Lung (tissue), 5 donors: ENCODE measurements around the gene EHMT1. TPM values are rescaled to one million over a fixed set of nuclear protein-coding genes. Genes with fewer than 3 reads are reported as not detected.

Experiments used
- polyA plus RNA-seq, 2 donors: library from polyadenylated mRNA; stranded (reverse); fragments of 200-250 nt; gene quantifications; one replicate each; pipeline ENCODE4 v1.2.1, GENCODE V29; 2013
- small RNA-seq: library from RNA; depleted of rRNA; stranded (forward); fragments of <200 nt; gene quantifications from one replicate; pipeline ENCODE3, GENCODE V24; 2014; ENCODE audit warnings: low replicate concordance
- total RNA-seq, 2 donors: library from RNA; depleted of rRNA in 1 of 2; stranded (reverse); fragments of >200 nt in 1 of 2; gene quantifications; one replicate each; pipeline ENCODE4 v1.2.1, GENCODE V29; 2014 to 2021
- donor health status: Bipolar disorder and iron deficiency.
- donor health status: healthy.
- donor health status: DM: yes; HTN: yes; CAD: no.

EHMT1 gene
- total and polyA plus RNA-seq, 4 donors = 32.2 to 91.5 (median 58.1) TPM

Small RNA genes lying within 50 kb of the gene (small RNA-seq; reads per million reads assigned to genes)
- gene MIR602 = not detected
- not detected for gene RF00017

Other genes starting within 250 kb of the EHMT1 start
- gene EXD3, start 195.8 kb upstream of the EHMT1 start, total RNA-seq = 10 to 100 TPM; 17.5 to 21.5 TPM
- gene EXD3, start 195.8 kb upstream of the EHMT1 start, polyA plus RNA-seq = 10 to 100 TPM in 1 of 2 donors, 1 to 10 TPM in 1; 8.6 to 30.5 TPM
- 10 to 100 TPM in 1 of 2 donors, 1 to 10 TPM in 1; 3.1 to 10.1 TPM for gene NOXA1, start 195.6 kb upstream of the EHMT1 start, total RNA-seq
- gene NOXA1, start 195.6 kb upstream of the EHMT1 start, polyA plus RNA-seq = 10 to 100 TPM in 1 of 2 donors, 1 to 10 TPM in 1; 2.1 to 11.7 TPM
- under 1 TPM; 0.14 to 0.28 TPM for gene ENTPD8, start 177.6 kb upstream of the EHMT1 start, total RNA-seq
- gene ENTPD8, start 177.6 kb upstream of the EHMT1 start, polyA plus RNA-seq = under 1 TPM; 0.08 to 0.45 TPM
- gene NSMF, start 159.7 kb upstream of the EHMT1 start, total RNA-seq = 10 to 100 TPM; 13.8 to 34.1 TPM
- gene NSMF, start 159.7 kb upstream of the EHMT1 start, polyA plus RNA-seq = 10 to 100 TPM; 26.1 to 39.8 TPM
- gene PNPLA7, start 68.6 kb upstream of the EHMT1 start, total RNA-seq = 1 to 10 TPM; 6.5 to 8.9 TPM
- 1 to 10 TPM in 1 of 2 donors, under 1 TPM in 1; 0.79 to 8.8 TPM for gene PNPLA7, start 68.6 kb upstream of the EHMT1 start, polyA plus RNA-seq
- gene MRPL41, start 67.1 kb upstream of the EHMT1 start, total RNA-seq = 10 to 100 TPM; 24.2 to 55.2 TPM
- 100 to 1,000 TPM in 1 of 2 donors, 10 to 100 TPM in 1; 51.3 to 110 TPM for gene MRPL41, start 67.1 kb upstream of the EHMT1 start, polyA plus RNA-seq
- 10 to 100 TPM; 28.0 to 36.5 TPM for gene DPH7, start 40.1 kb upstream of the EHMT1 start, total RNA-seq
- gene DPH7, start 40.1 kb upstream of the EHMT1 start, polyA plus RNA-seq = 10 to 100 TPM; 23.6 to 32.6 TPM
- gene ZMYND19, start 28.5 kb upstream of the EHMT1 start, total RNA-seq = 10 to 100 TPM; 11.4 to 25.5 TPM
- 10 to 100 TPM; 15.4 to 29.1 TPM for gene ZMYND19, start 28.5 kb upstream of the EHMT1 start, polyA plus RNA-seq
- gene ARRDC1, start 13.3 kb upstream of the EHMT1 start, total RNA-seq = 10 to 100 TPM; 57.4 to 94.8 TPM
- 100 to 1,000 TPM in 1 of 2 donors, 10 to 100 TPM in 1; 94.4 to 137 TPM for gene ARRDC1, start 13.3 kb upstream of the EHMT1 start, polyA plus RNA-seq